ENCODE measurements around the gene C9orf50. TPM values are rescaled to one million over a fixed set of nuclear protein-coding genes. Genes with fewer than 3 reads are reported as not detected.
"Not testable (repeated sequence)": the region's sequence is repeated elsewhere in the genome, so short reads cannot be mapped to it uniquely, and the experiment has no call there.

Gene C9orf50
- total RNA-seq, 1 experiment from 2014 or later: not detected

GRCh38 chr9:129665814-129666520 is 45.1 kb upstream of the C9orf50 start:
- intact Hi-C loops (cut with micrococcal nuclease; ENCODE audit: unreplicated experiment): no loop called here
- no peak overlapping the region for H3K27ac ChIP-seq
- H2AFZ ChIP-seq: no peak overlapping the region
- H3F3A ChIP-seq (ENCODE audit: insufficient read depth, low read depth): no peaks in the 10 kb centered on the region
- ChIA-PET CTCF (no interaction called here), POLR2A (ENCODE audit: unreplicated experiment) (no interaction called here)
- H3K4me1 ChIP-seq (replicated peaks; ENCODE audit: insufficient read depth): no peaks in the 10 kb centered on the region
- H3K4me2 ChIP-seq: no peak overlapping the region; the same call in 1 of the 2 replicates
- DNase-seq: no peak
- H3K4me3 ChIP-seq: no peak overlapping the region
- no TSS peak for BruUV-seq (replicated peaks)
- no peaks in the 10 kb centered on the region for H3K9me3 ChIP-seq (ENCODE audit: insufficient read depth, low read depth)
- no peaks in the 10 kb centered on the region for H3K9me2 ChIP-seq (ENCODE audit: insufficient read depth)
- H4K20me1 ChIP-seq (ENCODE audit: insufficient read depth): no peaks in the 10 kb centered on the region
- TF ChIP-seq CTCF (conservative IDR thresholded peaks at IDR 0.05) (no peak), EZH2 (IDR thresholded peaks at IDR 0.05; ENCODE audit: low read depth) (no peak)
- no peaks in the 10 kb centered on the region for H3K79me2 ChIP-seq (ENCODE audit: low read depth)
- H3K36me3 ChIP-seq (ENCODE audit: low read depth): no peaks in the 10 kb centered on the region
- H3K27me3 ChIP-seq (ENCODE audit: insufficient read depth, low read depth): peaks cover 3% of the 10 kb centered on the region; the same call in 1 of the 2 replicates

DNA sequence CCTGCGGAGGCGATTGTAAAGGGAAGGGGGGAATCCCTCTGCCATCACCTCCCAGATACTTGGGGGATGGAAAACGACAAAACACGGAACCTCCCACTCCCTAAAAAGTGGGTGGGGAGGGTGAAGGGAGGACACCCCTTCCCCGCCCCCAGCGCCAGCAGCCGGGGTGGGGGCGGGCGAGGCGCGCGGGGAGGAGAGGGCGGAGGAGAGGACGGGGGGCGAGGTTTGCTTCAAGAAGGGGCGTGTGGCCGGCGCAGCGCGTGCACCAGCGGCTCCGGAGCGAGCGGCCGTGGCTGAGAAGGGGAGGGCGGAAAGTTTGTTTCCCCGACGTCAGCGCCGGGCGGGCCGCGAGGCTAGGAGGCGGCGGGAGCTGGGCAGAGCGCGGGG is 44.5 kb upstream of the C9orf50 start, which contains the start of gene PRRX2:
TSS of gene PRRX2 (plus strand) at position 259 of the 387 bp plus-strand sequence. CDS start 221 bp downstream, outside the sequence.
- no TSS peak for BruUV-seq (replicated peaks)

GRCh38 chr9:129664746-129665388 is 44.0 kb upstream of the C9orf50 start:
- no peaks in the 10 kb centered on the region for H3F3A ChIP-seq (ENCODE audit: insufficient read depth, low read depth)
- POLR2A ChIA-PET (ENCODE audit: unreplicated experiment): no interaction called here
- no peaks in the 10 kb centered on the region for H4K20me1 ChIP-seq (ENCODE audit: insufficient read depth)
- peak overlapping the region; percentile 30; the same call in 1 of the 2 replicates for H3K4me2 ChIP-seq
- H3K79me2 ChIP-seq (ENCODE audit: low read depth): no peaks in the 10 kb centered on the region
- no peak overlapping the region for H3K27ac ChIP-seq
- H2AFZ ChIP-seq: no peak overlapping the region
- TF ChIP-seq EZH2 (IDR thresholded peaks at IDR 0.05; ENCODE audit: low read depth) (no peak), CTCF (conservative IDR thresholded peaks at IDR 0.05) (no peak)
- no peak overlapping the region for H3K4me3 ChIP-seq
- intact Hi-C loops (cut with micrococcal nuclease; ENCODE audit: unreplicated experiment): no loop called here
- no peaks in the 10 kb centered on the region for H3K9me2 ChIP-seq (ENCODE audit: insufficient read depth)
- no peaks in the 10 kb centered on the region for H3K4me1 ChIP-seq (replicated peaks; ENCODE audit: insufficient read depth)
- no peak for DNase-seq
- CTCF ChIA-PET: no interaction called here
- H3K27me3 ChIP-seq (ENCODE audit: insufficient read depth, low read depth): peaks cover 3% of the 10 kb centered on the region; the same call in 1 of the 2 replicates
- no peaks in the 10 kb centered on the region for H3K9me3 ChIP-seq (ENCODE audit: insufficient read depth, low read depth)
- H3K36me3 ChIP-seq (ENCODE audit: low read depth): no peaks in the 10 kb centered on the region
- BruUV-seq (replicated peaks): no TSS peak

More for the DNA sequence above, 44.5 kb upstream of the C9orf50 start, which contains the start of gene PRRX2:
- H3K4me1 ChIP-seq (replicated peaks; ENCODE audit: insufficient read depth): no peaks in the 10 kb centered on the region
- no peaks in the 10 kb centered on the region for H3K79me2 ChIP-seq (ENCODE audit: low read depth)
- intact Hi-C loops (cut with micrococcal nuclease; ENCODE audit: unreplicated experiment): no loop called here
- peaks cover 3% of the 10 kb centered on the region; the same call in 1 of the 2 replicates for H3K27me3 ChIP-seq (ENCODE audit: insufficient read depth, low read depth)
- H3K9me3 ChIP-seq (ENCODE audit: insufficient read depth, low read depth): no peaks in the 10 kb centered on the region
- no peak for DNase-seq
- no peaks in the 10 kb centered on the region for H4K20me1 ChIP-seq (ENCODE audit: insufficient read depth)
- ChIA-PET POLR2A (ENCODE audit: unreplicated experiment) (no interaction called here), CTCF (no interaction called here)
- no peak within 1 kb of the TSS for H3K4me3 ChIP-seq
- TF ChIP-seq EZH2 (IDR thresholded peaks at IDR 0.05; ENCODE audit: low read depth) (peak; percentile 84; the same call in 1 of the 2 replicates), CTCF (conservative IDR thresholded peaks at IDR 0.05) (no peak)
- no peaks in the 10 kb centered on the region for H3K36me3 ChIP-seq (ENCODE audit: low read depth)
- no peak within 1 kb of the TSS for H3K27ac ChIP-seq
- peak within 1 kb of the TSS; percentile 30; the same call in 1 of the 2 replicates for H3K4me2 ChIP-seq
- no peaks in the 10 kb centered on the region for H3F3A ChIP-seq (ENCODE audit: insufficient read depth, low read depth)
- no peak within 1 kb of the TSS for H2AFZ ChIP-seq
- no peaks in the 10 kb centered on the region for H3K9me2 ChIP-seq (ENCODE audit: insufficient read depth)

DNA sequence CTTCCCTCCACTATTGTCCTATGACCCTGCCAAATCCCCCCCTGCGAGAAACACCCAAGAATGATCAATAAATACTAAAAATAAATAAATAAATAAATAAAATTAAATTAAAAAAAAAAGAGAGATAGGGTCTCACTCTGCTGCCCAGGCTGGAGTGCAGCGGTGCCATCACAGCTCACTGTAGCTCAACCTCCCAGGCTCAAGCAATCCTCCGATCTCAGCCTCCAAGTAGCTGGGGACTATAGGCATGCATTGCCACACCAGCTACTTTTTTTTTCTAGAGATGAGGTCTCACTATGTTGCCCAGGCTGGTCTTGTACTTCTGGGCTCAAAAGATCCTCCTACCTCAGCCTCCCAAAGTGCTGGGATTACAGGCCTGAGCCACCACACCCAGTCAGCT is 41.3 kb upstream of the C9orf50 start:
- DNase-seq; H2AFZ ChIP-seq; H3K27me3 ChIP-seq (ENCODE audit: insufficient read depth, low read depth); H3K4me1 ChIP-seq (replicated peaks; ENCODE audit: insufficient read depth); H3K4me3 ChIP-seq; H3K9me3 ChIP-seq (ENCODE audit: insufficient read depth, low read depth); H3K27ac ChIP-seq; BruUV-seq (replicated peaks); H3K9me2 ChIP-seq (ENCODE audit: insufficient read depth); H4K20me1 ChIP-seq (ENCODE audit: insufficient read depth); CTCF ChIA-PET; intact Hi-C loops (cut with micrococcal nuclease; ENCODE audit: unreplicated experiment); H3F3A ChIP-seq (ENCODE audit: insufficient read depth, low read depth); H3K36me3 ChIP-seq (ENCODE audit: low read depth); H3K4me2 ChIP-seq; H3K79me2 ChIP-seq (ENCODE audit: low read depth): not testable (repeated sequence)
- POLR2A ChIA-PET (ENCODE audit: unreplicated experiment): interaction anchor here (0.6 to 0.7 kb wide), 2 partner anchors 84 to 183 kb away, joined by 9 to 11 read pairs; no protein-coding TSS in a partner anchor
